CD14-positive monocyte (primary cell): ENCODE results near the gene IWS1. TPM values are rescaled to one million over a fixed set of nuclear protein-coding genes. Genes with fewer than 3 reads are reported as not detected.

ENCODE experiments used
- DNase-seq, 3 donors: peaks; one replicate each; pipeline ENCODE4 v3.0.0-alpha.2; 2011 to 2022
- H2AFZ ChIP-seq: 2 replicates; pipeline ENCODE4 v1.6.0; 2012; ENCODE audit warnings: mild to moderate bottlenecking, low read depth, low read length, inconsistent platforms; ENCODE audit not compliant: insufficient read depth, poor library complexity, severe bottlenecking
- H3K27ac ChIP-seq, 2 donors: 1 replicate in 1 of 2; 2 replicates in 1 of 2; pipeline ENCODE4 v1.5.1; 2012 to 2013; ENCODE audit warnings: low read length in 2 of 2, control low read depth in 1 of 2, inconsistent platforms in 1 of 2, low read depth in 1 of 2, mild to moderate bottlenecking in 1 of 2
- H3K27me3 ChIP-seq, 2 donors: one replicate each; pipeline versions ENCODE4 v1.6.0 to v1.6.1; 2011 to 2013; ENCODE audit warnings: low read length in 2 of 2; ENCODE audit not compliant: control insufficient read depth in 2 of 2, insufficient read depth in 2 of 2
- H3K36me3 ChIP-seq, 2 donors: replicated peaks in 1 of 2; 1 replicate in 1 of 2; 2 replicates in 1 of 2; pipeline versions ENCODE4 v1.5.1 to v1.6.1; 2012 to 2013; ENCODE audit warnings: low read length in 2 of 2, control low read depth in 1 of 2, inconsistent platforms in 1 of 2, mild to moderate bottlenecking in 1 of 2; ENCODE audit not compliant: insufficient read depth in 2 of 2, control insufficient read depth in 1 of 2
- H3K4me1 ChIP-seq, 2 donors: 1 replicate in 1 of 2; 2 replicates in 1 of 2; pipeline versions ENCODE4 v1.5.1 to v1.6.1; 2012 to 2013; ENCODE audit warnings: low read length in 2 of 2, control low read depth in 1 of 2, inconsistent platforms in 1 of 2, mild to moderate bottlenecking in 1 of 2, moderate library complexity in 1 of 2; ENCODE audit not compliant: insufficient read depth in 2 of 2, control insufficient read depth in 1 of 2
- H3K4me2 ChIP-seq: replicated peaks from 2 replicates; pipeline ENCODE3; 2012; ENCODE audit warnings: low read length, moderate library complexity, mild to moderate bottlenecking; ENCODE audit not compliant: poor library complexity, severe bottlenecking; ENCODE audit errors: extremely low read depth
- H3K4me3 ChIP-seq, 3 experiments: fragments of 200-600 bp in 1 of 3; sonication (generic) in 1 of 3; replicated peaks in 1 of 3; 1 replicate in 2 of 3; 2 replicates in 1 of 3; pipeline ENCODE4 v1.5.1; 2011 to 2013; ENCODE audit warnings: low read length in 3 of 3, mild to moderate bottlenecking in 3 of 3, control low read depth in 2 of 3, low read depth in 2 of 3, inconsistent platforms in 1 of 3, moderate library complexity in 1 of 3
- H3K79me2 ChIP-seq: 2 replicates; pipeline ENCODE4 v1.6.0; 2012; ENCODE audit warnings: mild to moderate bottlenecking, control low read depth, inconsistent platforms, low read length, moderate library complexity; ENCODE audit not compliant: insufficient read depth
- H3K9ac ChIP-seq: 2 replicates; pipeline ENCODE4 v1.6.0; 2017; ENCODE audit warnings: low read length, mild to moderate bottlenecking; ENCODE audit not compliant: insufficient read depth, poor library complexity, severe bottlenecking
- H3K9me3 ChIP-seq, 2 donors: replicated peaks in 1 of 2; 1 replicate in 1 of 2; 2 replicates in 1 of 2; pipeline versions ENCODE4 v1.5.1 to v1.6.1; 2012 to 2013; ENCODE audit warnings: low read length in 2 of 2, control low read depth in 1 of 2; ENCODE audit not compliant: control insufficient read depth in 1 of 2, insufficient read depth in 1 of 2
- H4K20me1 ChIP-seq: 2 replicates; pipeline ENCODE4 v1.6.0; 2012; ENCODE audit warnings: mild to moderate bottlenecking, low read length, control low read depth, moderate library complexity; ENCODE audit not compliant: insufficient read depth
- H3K27ac Mint-ChIP-seq, 7 donors: one replicate each; pipeline ENCODE4 v1.8.0; 2020; ENCODE audit warnings: mild to moderate bottlenecking in 7 of 7, mixed read lengths in 7 of 7, moderate library complexity in 6 of 7, inconsistent platforms in 2 of 7
- H3K27me3 Mint-ChIP-seq, 3 donors: one replicate each; pipeline ENCODE4 v1.8.0; 2021 to 2022; ENCODE audit warnings: low read depth in 3 of 3, mild to moderate bottlenecking in 3 of 3, mixed read lengths in 3 of 3, moderate library complexity in 3 of 3, inconsistent platforms in 1 of 3
- H3K36me3 Mint-ChIP-seq, 2 donors: one replicate each; pipeline ENCODE4 v1.8.0; 2020; ENCODE audit warnings: mixed read lengths in 2 of 2, inconsistent platforms in 1 of 2, mild to moderate bottlenecking in 1 of 2
- H3K4me1 Mint-ChIP-seq: one replicate; pipeline ENCODE4 v1.8.0; 2020; ENCODE audit warnings: mild to moderate bottlenecking, mixed read lengths
- H3K4me3 Mint-ChIP-seq, 2 donors: one replicate each; pipeline ENCODE4 v1.8.0; 2020; ENCODE audit warnings: mild to moderate bottlenecking in 2 of 2, mixed read lengths in 2 of 2, moderate library complexity in 1 of 2
- H3K9me3 Mint-ChIP-seq, 7 donors: one replicate each; pipeline ENCODE4 v1.8.0; 2020 to 2022; ENCODE audit warnings: mixed read lengths in 7 of 7, mild to moderate bottlenecking in 6 of 7, moderate library complexity in 6 of 7, inconsistent platforms in 2 of 7
- WGBS: methylation state at CpG from one replicate; pipeline ENCODE4 v1.1.5; 2013; ENCODE audit warnings: missing lambda C conversion rate; ENCODE audit not compliant: insufficient coverage; 5-methylcytosine and 5-hydroxymethylcytosine counted together
- intact Hi-C, 2 donors: fragments of 100-400 bp; cut with micrococcal nuclease; formaldehyde crosslinking; loops; one replicate each; pipeline versions ENCODE4 v1.15.0 to v1.15.1; 2023
- polyA plus RNA-seq, 3 donors: library from polyadenylated mRNA; depleted of rRNA in 1 of 3; unstranded in 2 of 3; stranded (reverse) in 1 of 3; fragments of 300-500 nt in 2 of 3; fragments of >200 nt in 1 of 3; fragmentation: Illumina TruSeq in 2 of 3; gene quantifications; 1 replicate in 2 of 3; 2 replicates in 1 of 3; pipeline ENCODE4 v1.2.3, GENCODE V29; 2012 to 2021
- TF ChIP-seq, protein P1 (sequence below): fragments of 200-600 bp; IDR thresholded peaks from one replicate; pipeline ENCODE4 v1.8.0; 2022; ENCODE audit warnings: antibody characterized with exemption, mild to moderate bottlenecking

IWS1 gene
- polyA plus RNA-seq, 3 donors, result 7.9 to 21.3 (median 15.6) TPM

- Mint-ChIP-seq H3K27ac (peak overlapping the region in 2 of 7 donors; percentile 2 to 59), H3K27me3 (no peaks in the 10 kb centered on the region), H3K36me3 (peaks cover 42 to 59% of the 10 kb centered on the region in 2 donors), H3K4me3 (no peak overlapping the region), H3K9me3 (peaks cover 7 to 12% (median 8%) of the 10 kb centered on the region in 7 donors), H3K4me1 (no peaks in the 10 kb centered on the region)
- peaks cover 44 to 50% of the 10 kb centered on the region in 2 donors for H3K36me3 ChIP-seq
- H3K4me1 ChIP-seq, result no peaks in the 10 kb centered on the region
- H3K9ac ChIP-seq, result no peak overlapping the region
- intact Hi-C loops, result loop anchor here (5.0 to 10.0 kb wide), 3 partner anchors 53 to 155 kb away; no protein-coding TSS in a partner anchor
- H3K9me3 ChIP-seq, result no peaks in the 10 kb centered on the region
- no peak overlapping the region for H3K4me2 ChIP-seq
- no peak for DNase-seq
- WGBS, result 96% methylated on average over 5 of the region's 8 CpGs
- H3K4me3 ChIP-seq, result no peak overlapping the region
- H3K27ac ChIP-seq, result no peak overlapping the region
- H4K20me1 ChIP-seq, result peaks cover 6% of the 10 kb centered on the region
- TF ChIP-seq, protein P1, sequence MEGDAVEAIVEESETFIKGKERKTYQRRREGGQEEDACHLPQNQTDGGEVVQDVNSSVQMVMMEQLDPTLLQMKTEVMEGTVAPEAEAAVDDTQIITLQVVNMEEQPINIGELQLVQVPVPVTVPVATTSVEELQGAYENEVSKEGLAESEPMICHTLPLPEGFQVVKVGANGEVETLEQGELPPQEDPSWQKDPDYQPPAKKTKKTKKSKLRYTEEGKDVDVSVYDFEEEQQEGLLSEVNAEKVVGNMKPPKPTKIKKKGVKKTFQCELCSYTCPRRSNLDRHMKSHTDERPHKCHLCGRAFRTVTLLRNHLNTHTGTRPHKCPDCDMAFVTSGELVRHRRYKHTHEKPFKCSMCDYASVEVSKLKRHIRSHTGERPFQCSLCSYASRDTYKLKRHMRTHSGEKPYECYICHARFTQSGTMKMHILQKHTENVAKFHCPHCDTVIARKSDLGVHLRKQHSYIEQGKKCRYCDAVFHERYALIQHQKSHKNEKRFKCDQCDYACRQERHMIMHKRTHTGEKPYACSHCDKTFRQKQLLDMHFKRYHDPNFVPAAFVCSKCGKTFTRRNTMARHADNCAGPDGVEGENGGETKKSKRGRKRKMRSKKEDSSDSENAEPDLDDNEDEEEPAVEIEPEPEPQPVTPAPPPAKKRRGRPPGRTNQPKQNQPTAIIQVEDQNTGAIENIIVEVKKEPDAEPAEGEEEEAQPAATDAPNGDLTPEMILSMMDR, result no peak
- no peaks in the 10 kb centered on the region for H3K27me3 ChIP-seq
- H2AFZ ChIP-seq, result no peak overlapping the region
- H3K79me2 ChIP-seq, result peaks cover 4% of the 10 kb centered on the region
These were observed 46.2 kb downstream of the IWS1 start for GRCh38 chr2:127479866-127480743.

- WGBS, result no CpG with 5 or more reads among the region's 5 CpGs
- Histone ChIP-seq H3K79me2 (peaks cover 4% of the 10 kb centered on the region), H3K9me3 (no peaks in the 10 kb centered on the region), H3K27me3 (no peaks in the 10 kb centered on the region), H3K36me3 (peaks cover 38 to 42% of the 10 kb centered on the region in 2 donors), H4K20me1 (peaks cover 6% of the 10 kb centered on the region), H2AFZ (no peak overlapping the region), H3K9ac (no peak overlapping the region), H3K4me1 (no peaks in the 10 kb centered on the region), H3K4me2 (no peak overlapping the region), H3K27ac (no peak overlapping the region), H3K4me3 (no peak overlapping the region)
- intact Hi-C loops, result loop anchor here in 1 of 2 donors (5.0 kb wide), 1 partner anchor 52 kb away; no protein-coding TSS in a partner anchor
- peaks cover 34 to 52% of the 10 kb centered on the region in 2 donors for H3K36me3 Mint-ChIP-seq
- no peak overlapping the region for H3K27ac Mint-ChIP-seq
- H3K27me3 Mint-ChIP-seq, result no peaks in the 10 kb centered on the region
- TF ChIP-seq, protein P1, result peak; percentile 77
- H3K4me3 Mint-ChIP-seq, result no peak overlapping the region
- H3K4me1 Mint-ChIP-seq, result no peaks in the 10 kb centered on the region
- H3K9me3 Mint-ChIP-seq, result peaks cover 7 to 12% (median 8%) of the 10 kb centered on the region in 7 donors
- peak; percentile 9 to 60 (median 33) for DNase-seq
These were observed 47.0 kb downstream of the IWS1 start for GRCh38 chr2:127479219-127479825.
